Endothelial cell (in vitro differentiated cells): Measurements from ENCODE around the gene CD52. TPM values are rescaled to one million over a fixed set of nuclear protein-coding genes. Genes with fewer than 3 reads are reported as not detected.

ENCODE experiments used
- DNase-seq: peaks from one replicate; pipeline ENCODE4 v3.0.0; 2021; ENCODE audit warnings: low spot score
- H3K27ac Mint-ChIP-seq: one replicate; pipeline ENCODE4 v1.8.0; 2021; ENCODE audit warnings: mixed read lengths, inconsistent platforms; ENCODE audit not compliant: unreplicated experiment
- H3K27me3 Mint-ChIP-seq: one replicate; pipeline ENCODE4 v1.8.0; 2021; ENCODE audit warnings: mild to moderate bottlenecking, moderate library complexity, mixed read lengths, inconsistent platforms; ENCODE audit not compliant: unreplicated experiment
- H3K36me3 Mint-ChIP-seq: one replicate; pipeline ENCODE4 v1.8.0; 2021; ENCODE audit warnings: mild to moderate bottlenecking, low read depth, mixed read lengths, inconsistent platforms; ENCODE audit not compliant: unreplicated experiment
- H3K4me1 Mint-ChIP-seq: one replicate; pipeline ENCODE4 v1.8.0; 2021; ENCODE audit warnings: mild to moderate bottlenecking, mixed read lengths, inconsistent platforms; ENCODE audit not compliant: unreplicated experiment
- H3K4me3 Mint-ChIP-seq: one replicate; pipeline ENCODE4 v1.8.0; 2021; ENCODE audit warnings: mild to moderate bottlenecking, mixed read lengths, inconsistent platforms; ENCODE audit not compliant: unreplicated experiment
- H3K9me3 Mint-ChIP-seq: one replicate; pipeline ENCODE4 v1.8.0; 2021; ENCODE audit warnings: mixed read lengths, inconsistent platforms; ENCODE audit not compliant: unreplicated experiment
- CTCF ChIP-seq: fragments of 200-600 bp; sonication (generic); IDR thresholded peaks from one replicate; pipeline ENCODE4 v1.5.0; 2021; ENCODE audit warnings: antibody characterized with exemption; ENCODE audit not compliant: unreplicated experiment
- total RNA-seq: library from RNA; stranded (reverse); fragmentation: NEBNext Ultra II Directional; extraction: Animal tissue kit (Norgen Biotek cat#: 25700); gene quantifications from one replicate; pipeline ENCODE4 v1.2.1, GENCODE V29; 2021; ENCODE audit not compliant: unreplicated experiment

CD52 gene
- total RNA-seq, 1 donor from 2014 or later: 21.8 TPM

GRCh38 chr1:26345718-26346117 is 28.0 kb downstream of the CD52 start:
- no peak for TF ChIP-seq CTCF
- Mint-ChIP-seq H3K9me3 (no peaks in the 10 kb centered on the region), H3K4me3 (no peak overlapping the region), H3K36me3 (no peaks in the 10 kb centered on the region), H3K4me1 (peaks cover 17% of the 10 kb centered on the region), H3K27me3 (peaks cover 5% of the 10 kb centered on the region), H3K27ac (no peak overlapping the region)
- no peak for DNase-seq

- H3K9me3 Mint-ChIP-seq: no peaks in the 10 kb centered on the region
- H3K27ac Mint-ChIP-seq: no peak overlapping the region
- no peak for DNase-seq
- no peak overlapping the region for H3K4me3 Mint-ChIP-seq
- peaks cover 22% of the 10 kb centered on the region for H3K4me1 Mint-ChIP-seq
- peaks cover 5% of the 10 kb centered on the region for H3K27me3 Mint-ChIP-seq
- no peaks in the 10 kb centered on the region for H3K36me3 Mint-ChIP-seq
- TF ChIP-seq CTCF: no peak
These were observed 28.7 kb downstream of the CD52 start for GRCh38 chr1:26346274-26347033.

GRCh38 chr1:26349188-26349876 is 31.6 kb downstream of the CD52 start:
- Mint-ChIP-seq H3K9me3 (no peaks in the 10 kb centered on the region), H3K27me3 (peaks cover 7% of the 10 kb centered on the region), H3K36me3 (no peaks in the 10 kb centered on the region), H3K27ac (no peak overlapping the region), H3K4me3 (no peak overlapping the region), H3K4me1 (peaks cover 30% of the 10 kb centered on the region)
- no peak for TF ChIP-seq CTCF
- DNase-seq: no peak

GRCh38 chr1:26349877-26350244 is 32.1 kb downstream of the CD52 start:
- H3K27ac Mint-ChIP-seq: peak overlapping the region; percentile 95
- peaks cover 30% of the 10 kb centered on the region for H3K4me1 Mint-ChIP-seq
- H3K4me3 Mint-ChIP-seq: no peak overlapping the region
- H3K27me3 Mint-ChIP-seq: peaks cover 7% of the 10 kb centered on the region
- no peaks in the 10 kb centered on the region for H3K36me3 Mint-ChIP-seq
- TF ChIP-seq CTCF: no peak
- H3K9me3 Mint-ChIP-seq: no peaks in the 10 kb centered on the region
- DNase-seq: no peak

- no peak overlapping the region for H3K4me3 Mint-ChIP-seq
- no peak for TF ChIP-seq CTCF
- peaks cover 30% of the 10 kb centered on the region for H3K4me1 Mint-ChIP-seq
- peaks cover 7% of the 10 kb centered on the region for H3K27me3 Mint-ChIP-seq
- H3K36me3 Mint-ChIP-seq: no peaks in the 10 kb centered on the region
- DNase-seq: no peak
- no peaks in the 10 kb centered on the region for H3K9me3 Mint-ChIP-seq
- H3K27ac Mint-ChIP-seq: peak overlapping the region; percentile 95
These were observed 32.6 kb downstream of the CD52 start for GRCh38 chr1:26350343-26350700.
